T follicular helper cell (primary cell): ENCODE data around the gene ZBTB16.

Experiments
- DNase-seq: peaks from one replicate; pipeline ENCODE4 v3.0.0-alpha.2; 2020; ENCODE audit warnings: low read depth

ZBTB16 gene

DNA sequence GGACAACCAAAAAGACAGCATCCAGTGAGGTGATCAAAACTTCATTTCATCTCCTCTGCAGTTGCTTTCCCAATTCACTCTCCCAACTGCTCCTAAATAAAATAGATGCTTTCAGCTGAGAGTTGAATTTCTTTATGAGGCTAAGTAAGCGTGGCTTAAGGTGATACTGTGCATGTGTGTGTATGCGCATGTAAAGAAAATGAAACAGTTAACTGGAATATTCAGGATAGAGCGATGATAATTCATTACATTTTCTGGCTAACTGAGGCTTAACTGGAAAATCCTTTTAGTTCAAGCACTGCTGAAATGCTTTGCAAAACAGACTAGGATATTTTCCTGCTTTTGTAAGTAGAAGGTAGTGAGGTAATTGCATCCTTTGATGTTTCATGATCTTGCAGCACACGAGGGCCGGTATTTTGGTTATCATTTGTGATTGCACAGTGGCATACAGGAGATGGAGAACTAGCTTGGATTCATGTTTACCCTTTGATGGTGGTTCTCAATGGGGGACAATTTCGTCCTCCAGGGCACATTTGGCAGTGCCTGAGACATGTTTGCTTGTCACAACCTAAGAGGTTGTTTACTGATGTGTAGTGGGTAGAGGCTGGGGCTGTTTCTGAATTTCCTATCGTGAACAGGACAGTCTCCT is 71.2 kb downstream of the ZBTB16 start:
- DNase-seq = no peak

DNA sequence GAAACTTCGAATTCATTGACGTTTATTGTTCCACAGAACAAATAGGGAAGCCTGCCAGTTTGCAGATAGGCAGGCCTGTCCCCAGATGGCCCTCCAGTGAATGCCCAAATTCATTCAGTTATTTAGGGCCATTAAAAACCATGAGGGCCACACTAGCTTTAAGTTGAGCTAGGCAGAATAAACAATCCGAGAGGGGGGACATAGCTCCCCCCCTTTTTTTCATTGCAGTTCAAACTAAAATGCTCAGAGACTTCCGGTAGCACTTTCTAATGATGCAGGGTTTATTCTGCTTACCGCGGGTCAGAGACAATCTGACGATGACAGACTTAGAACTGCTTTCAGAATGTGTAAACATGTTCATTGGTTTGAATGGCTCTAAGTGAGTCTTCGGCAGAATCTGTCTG is 72.0 kb downstream of the ZBTB16 start:
- DNase-seq = no peak

DNA sequence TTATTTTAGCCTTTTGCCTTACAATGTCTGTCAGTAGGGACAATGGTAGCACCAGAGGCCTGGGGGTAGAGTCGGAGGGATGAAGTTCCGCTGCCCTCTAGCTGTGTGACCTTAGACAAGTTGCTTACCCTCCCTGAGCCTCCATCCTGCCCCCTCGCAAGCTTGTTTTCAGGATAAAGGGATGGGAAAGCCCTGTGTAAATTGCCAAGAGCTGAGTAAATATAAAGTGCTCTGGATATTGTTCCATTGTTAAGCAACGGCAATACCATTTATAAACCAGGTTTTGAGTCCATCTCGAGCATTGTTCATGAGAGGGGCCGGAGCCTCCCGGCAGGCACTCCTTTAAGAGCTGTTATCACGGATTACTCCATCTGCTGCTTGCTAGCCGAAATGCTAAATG is 72.9 kb downstream of the ZBTB16 start:
- no peak for DNase-seq

DNA sequence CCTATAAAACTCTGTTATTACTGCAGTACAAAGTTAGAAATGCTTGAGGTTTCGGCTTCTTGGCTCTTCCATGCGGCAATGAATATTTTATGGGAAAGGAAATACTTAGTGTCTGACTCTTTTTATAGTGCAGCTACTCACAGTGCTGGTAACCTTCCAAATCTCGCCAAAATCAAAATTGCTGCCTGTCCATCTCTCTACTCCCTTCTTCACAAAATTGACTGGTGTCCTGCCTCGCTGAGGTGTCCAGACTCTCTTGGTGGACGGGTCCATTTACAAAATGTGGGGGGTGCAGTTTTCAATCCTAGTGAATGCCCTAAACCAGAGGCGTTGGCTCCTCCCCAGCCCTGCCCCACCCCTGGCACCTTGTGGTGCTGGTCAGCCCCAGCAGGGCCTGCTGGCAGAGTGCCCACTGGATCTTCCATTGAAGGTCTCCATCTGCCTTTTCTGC is 73.5 kb downstream of the ZBTB16 start:
- no peak for DNase-seq

DNA sequence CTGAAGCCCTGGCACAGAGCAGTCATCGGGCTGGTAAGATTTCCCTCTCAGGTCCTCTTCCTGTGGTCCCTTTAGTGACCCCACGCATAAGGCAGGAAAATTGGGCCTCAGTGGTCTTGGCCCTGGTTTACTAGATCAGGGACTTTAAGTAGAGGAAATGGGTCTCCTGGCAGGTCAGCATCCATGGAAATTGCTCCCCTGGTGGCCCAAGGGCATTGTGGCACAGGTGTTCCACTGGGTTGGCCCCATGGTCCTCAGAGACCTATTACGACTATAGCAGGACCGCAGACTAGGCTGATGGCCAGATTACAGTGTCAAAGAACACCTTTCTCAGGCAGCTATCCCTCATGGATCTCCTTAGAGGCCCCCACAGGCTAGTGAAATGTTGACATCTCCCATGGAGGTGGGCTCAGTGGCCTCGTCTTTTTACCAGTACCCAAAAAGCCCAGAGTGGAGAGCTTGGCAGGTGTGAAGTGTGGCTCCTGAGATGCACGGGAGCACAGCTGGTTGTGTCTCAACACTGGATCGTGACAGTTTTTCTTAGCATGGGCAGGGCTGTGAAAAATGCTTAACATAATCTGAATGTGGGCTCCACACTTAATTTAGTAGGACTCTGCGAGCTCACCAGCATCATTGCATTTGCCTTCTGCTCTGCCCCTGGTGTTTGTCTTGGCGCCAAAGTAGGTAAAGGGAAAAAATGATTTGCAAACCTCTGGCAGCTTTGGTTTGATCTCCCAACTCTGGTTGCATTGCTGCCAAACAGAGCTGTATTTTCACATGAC is 74.2 kb downstream of the ZBTB16 start:
- DNase-seq = no peak

DNA sequence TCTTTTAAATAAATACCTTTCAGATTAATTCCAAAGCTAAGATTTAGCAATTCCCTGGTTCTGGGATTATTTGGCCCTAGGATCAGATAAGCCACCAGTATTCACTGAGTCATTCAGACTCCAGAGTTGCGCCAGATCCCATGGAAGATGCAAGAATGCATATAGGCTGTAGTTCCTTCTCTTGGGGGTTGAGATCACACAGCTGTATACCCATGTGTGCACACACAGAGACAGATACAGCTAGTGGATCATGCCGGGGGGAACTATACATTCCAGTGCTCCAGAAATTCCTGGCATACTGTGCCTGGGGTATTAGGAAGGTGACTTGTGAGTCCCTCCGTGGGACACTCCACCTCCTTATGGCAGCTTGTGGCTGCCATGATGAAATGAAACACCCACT is 75.4 kb downstream of the ZBTB16 start:
- no peak for DNase-seq

DNA sequence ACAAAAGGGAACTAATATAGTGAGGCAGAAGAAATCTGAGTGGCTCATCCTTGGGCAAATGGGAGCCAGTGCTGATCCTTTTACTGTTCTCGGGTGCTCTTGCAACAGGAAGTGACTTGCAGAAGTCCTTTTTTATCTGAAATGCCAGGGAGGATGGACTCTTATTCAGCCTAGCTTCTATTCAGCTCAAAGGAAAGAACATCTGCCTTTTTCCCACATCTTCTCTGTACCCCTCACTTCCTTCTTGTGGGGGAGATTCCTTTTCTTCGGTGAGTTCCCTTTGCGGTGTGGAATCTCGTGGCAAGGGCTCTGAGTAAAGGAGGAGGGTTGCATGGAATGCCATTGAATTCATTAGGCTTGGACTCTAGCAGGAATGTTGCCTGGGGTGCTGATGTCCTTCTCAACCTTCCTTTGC is 76.2 kb downstream of the ZBTB16 start:
- no peak for DNase-seq

DNA sequence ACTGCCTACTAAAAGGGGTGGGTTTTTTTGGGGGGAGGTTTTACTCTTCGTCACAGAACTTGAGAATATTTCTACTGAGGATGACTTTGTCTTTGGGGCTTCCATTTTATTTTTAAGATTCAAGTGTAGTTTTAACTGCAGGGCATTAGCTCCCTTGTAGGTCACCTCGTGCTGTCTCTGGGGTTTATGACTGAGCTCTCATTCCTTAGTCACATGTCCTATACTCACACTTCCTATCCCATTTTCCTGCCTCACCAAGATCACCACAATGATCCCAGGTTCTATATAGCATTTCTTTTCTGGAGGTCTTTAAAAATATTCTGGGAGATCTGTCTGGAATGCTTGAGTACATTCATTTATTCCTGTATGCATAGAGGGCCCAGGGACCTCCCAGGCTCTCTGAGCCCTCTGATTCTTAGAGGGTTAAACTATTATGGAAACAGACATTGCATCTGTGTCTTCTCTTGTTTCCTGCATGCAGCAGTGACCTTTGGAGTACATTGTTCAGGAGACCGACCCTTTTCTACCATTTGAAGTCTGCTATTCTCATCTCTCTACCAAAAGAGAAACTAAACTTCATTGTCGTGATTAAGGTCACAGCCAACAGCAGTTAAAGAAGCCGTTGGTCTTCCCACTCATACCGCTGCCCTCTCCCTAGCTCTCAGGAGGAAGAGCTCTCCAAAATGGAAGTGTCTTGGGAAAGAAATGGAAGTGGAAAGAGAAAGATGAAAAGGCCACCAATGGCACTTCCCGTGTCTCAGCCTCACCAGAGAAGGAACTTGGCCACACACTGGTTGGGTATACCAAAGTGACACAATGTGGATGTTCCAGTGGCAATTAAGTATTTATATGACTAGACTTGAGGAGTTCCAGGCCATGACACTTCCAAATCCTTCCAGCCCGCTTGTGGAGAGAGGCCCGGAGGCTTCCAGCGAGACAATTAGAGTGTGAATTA is 77.5 kb downstream of the ZBTB16 start:
- DNase-seq = no peak

DNA sequence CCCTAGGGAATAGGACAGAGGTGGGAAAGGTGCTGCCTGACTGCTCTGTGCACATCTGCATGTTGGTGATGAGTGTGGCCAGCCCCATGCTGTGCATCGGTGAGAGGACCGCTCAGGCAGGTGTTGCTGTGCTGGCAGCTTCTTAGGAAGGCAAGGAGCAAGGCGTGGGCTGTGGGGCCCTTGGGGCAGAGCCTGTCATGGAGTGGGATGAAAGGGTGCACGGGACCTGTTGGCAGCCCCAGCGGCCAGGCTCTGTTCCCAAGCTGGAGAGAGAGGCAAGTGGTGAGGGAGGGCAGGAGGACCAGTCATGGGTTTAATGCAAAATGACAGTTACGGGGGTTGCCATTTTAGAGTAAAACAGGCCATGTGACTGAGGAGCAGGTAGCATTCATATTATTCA is 78.3 kb downstream of the ZBTB16 start:
- no peak for DNase-seq

DNA sequence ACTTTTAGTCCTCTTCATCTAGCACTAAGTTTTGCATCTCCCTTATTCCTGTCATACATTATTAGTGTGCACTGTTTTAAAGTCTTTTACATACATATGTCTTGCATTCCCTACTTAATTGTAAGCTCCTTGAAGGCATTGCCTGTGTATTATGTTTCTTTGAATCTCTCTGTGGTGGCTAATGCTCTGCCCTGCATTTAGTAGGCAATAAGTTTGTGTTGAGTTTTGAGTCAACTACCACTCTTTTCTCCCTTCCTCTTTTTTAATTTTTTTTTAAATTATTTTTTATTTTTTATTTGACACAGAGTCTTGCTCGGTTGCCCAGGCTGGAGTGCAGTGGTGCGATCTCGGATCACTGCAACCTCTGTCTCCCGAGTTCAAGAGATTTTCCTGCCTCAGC is 78.9 kb downstream of the ZBTB16 start:
- DNase-seq = no peak

DNA sequence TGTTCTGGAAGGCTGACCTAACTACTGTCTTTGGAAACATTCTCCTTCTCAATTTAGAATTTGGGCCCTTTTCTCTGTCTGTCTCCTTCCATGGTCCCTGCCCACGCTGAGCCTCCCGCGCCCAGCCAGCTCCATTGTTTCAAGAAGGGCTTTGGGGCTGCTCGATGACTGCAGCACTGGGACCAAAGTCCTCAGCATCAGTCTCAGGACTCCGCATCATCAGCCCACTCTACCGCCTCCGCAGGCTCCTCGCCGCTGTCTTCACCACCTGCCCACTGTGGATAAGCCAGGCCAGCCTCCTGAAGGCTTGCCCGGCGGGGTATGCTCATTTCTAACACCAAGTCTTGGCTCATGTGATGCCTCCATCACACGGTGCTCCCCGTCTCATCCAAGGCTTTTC is 81.3 kb downstream of the ZBTB16 start:
- no peak for DNase-seq

DNA sequence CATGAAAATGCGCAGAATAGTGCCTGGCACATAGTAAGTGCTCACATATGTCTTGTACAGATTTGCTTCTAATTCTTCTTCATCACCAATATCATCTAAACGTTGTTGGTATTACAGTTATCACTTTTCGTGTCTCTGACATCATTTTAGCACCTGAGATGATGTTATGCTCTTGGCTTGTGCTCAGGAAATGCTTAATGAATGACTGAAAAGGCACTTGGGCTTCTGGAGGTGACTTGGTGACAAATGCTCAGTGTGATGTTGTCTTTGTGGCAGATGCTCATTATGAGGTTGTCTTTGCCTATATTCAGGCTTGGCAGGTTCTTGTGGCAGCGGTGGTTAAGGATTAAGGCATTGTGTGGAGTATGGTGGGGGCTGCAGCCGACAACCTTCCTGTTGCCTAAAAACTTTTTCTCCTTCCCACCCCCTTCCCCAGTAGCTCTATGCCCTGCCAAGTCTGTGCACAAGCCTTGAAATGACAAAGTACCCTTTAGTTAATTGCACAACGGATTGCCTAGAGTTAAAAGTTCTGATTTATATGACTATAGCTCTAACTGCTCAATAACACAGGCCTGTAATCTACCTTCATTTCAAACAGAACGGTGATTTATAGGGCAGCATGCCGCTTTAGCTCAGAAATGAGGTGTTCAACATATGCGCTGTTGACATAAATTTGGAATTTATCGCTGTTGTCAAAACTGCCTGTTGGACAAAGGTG is 82.5 kb downstream of the ZBTB16 start:
- DNase-seq = no peak

DNA sequence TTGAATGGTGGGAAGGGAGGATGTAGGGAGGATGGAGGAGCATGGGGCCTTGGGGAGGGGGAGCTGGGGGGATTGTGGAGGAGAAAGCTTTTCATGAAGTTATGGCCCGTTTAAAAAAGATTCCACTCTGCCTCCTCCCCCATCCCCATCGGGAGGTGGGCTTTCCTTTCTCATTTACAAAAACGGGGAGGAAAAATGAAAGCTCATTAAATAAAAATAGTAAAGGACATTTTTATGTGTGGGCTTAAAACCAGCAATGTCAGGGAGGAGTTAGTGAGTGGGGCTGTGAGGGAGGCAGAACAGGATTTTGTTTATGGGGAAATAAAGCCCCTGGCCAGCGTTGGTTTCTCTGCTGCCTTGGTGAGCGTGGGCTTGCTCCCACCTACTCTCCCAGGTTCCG is 83.2 kb downstream of the ZBTB16 start:
- DNase-seq = no peak

DNA sequence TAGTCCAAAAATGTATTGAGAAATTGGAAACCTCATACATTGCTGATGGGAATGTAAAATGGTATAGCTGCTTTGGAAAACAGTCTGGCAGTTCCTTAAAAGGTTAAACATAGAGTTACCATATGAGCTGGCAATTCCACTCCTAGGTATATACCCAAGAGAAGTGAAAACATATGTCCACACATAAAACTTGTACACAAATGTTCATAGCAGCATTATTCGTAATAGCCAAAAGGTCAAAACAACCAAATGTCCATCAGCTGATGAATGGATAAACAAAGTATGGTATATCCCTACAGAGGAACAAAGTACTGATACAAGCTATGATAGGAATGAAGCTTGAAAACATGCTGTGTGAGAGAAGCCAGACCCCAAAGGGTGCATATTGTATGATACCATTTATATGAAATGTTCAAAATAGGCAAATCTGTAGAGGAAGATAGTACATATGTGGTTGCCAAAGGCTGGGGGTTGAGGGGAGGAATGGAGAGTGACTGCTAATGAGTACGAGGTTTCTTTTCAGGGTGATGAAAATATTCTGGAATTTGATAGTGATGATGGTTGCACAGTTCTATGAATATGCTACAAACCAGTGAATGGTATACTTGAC is 85.8 kb downstream of the ZBTB16 start:
- no peak for DNase-seq

DNA sequence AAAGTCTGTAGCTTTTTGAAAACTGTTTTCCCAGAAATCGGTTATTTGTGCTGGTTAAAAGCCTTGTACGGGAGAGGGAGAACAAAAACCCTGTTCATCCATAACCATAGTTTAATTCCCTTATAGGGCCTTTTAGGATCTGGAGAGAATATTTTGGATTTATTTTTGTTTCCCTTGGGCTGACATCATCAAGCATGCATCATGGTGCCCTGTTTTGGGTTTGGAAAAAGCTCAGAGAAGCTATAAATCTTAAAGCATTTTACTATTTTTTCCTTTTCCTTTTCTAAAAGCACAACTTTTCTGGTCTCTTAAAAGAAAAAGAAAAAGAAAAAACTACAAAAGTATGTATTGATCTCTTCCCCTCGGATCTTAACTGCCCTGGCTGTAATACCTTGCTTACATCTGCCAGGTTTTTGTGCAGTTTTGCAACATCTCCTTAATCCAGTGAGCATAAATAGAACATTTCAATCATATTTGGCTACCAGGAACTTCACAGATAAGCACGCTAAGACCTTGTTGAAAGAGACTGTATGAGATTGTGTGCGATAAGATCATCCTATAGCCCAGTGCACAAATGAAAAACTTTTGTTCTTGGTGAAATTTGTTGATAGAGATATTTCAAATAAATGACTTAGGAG is 88.0 kb downstream of the ZBTB16 start:
- DNase-seq = no peak

DNA sequence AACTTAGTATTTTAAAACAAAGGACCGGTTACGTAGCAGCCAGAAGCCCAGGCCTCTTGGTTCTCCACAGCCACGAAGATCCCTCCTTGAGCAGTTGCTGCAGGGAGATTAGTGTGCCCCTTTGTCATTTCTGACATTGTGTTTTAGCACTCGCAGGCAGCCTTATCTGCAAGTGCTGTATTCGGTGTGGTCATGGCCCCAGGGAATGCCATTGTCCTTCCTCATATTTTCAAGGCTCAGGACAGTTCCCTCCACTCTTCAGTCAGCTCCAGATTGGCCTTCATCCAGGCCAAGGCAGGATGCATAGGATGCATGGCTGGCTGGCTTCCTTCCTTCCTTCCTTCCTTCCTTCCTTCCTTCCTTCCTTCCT is 88.5 kb downstream of the ZBTB16 start:
- DNase-seq = no peak

DNA sequence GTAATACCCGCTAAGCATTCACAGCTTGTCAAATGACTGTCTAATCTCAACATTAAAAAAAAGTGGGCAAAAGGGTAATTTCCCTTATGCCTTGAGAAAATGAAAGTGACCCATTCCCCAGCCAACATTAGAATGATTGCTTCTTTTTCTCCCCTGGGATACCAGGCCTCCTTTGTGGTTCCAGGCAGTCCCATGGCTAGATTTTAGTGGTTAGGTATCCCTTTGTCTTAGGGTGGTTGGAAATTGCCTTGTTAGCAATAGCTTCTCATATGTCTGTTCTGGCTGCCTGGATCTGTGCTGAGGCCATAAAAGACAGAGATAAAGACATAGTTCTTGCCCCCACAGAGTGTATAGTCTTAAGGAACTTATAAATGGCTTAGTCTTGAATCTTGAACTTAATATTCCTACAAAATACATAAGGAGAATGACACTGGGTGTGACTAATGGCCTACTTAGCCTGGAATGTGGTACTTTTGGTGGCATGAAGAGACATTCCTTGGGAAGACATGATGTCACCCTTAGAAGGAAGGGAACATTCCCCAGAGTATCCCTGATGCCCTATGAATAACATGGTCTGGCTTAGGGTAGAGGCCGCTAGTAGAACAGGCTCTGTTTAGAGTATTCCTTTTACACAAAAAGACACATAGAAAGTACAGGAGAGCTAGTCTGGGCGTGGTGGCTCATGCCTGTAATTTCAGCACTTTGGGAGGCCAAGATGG is 90.3 kb downstream of the ZBTB16 start:
- no peak for DNase-seq

DNA sequence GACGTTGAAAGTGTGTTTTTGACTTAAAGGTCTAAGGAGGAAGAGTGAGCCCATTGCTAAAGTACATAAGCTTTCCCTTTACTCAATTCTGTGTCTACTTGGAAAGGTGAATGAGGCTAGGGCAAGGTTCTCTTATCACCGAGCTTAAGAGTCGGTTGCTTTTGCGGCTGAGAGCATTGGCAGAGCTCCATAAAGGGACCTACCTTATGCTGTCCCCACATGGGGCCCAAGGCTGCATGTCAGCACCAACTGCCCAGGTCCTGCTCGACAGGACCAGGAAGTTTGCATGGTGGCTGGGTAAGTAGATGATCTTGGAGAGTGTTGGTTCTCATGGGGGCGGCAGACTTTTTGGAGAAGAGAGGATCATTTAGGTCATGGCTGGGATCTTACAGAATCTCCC is 91.2 kb downstream of the ZBTB16 start:
- DNase-seq = no peak

DNA sequence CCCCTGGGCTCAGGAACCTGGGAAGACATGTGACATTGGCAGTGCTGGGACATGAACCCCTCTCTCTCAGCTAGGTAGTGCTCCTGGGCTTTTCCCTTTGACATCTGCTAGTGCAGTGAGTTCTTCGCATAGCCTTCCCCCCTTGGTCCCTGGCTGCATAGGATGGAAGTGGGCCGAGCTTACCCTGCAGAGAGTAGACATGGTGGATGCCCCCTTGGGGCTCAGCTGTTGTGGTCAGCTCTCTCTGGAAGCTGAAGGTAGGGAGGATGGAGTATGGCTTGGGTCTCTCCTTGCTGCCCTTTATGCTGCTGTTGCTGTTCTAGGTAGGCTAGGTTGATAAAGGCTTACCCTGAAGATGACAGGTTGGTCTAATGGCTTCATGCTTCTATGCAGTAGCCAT is 92.1 kb downstream of the ZBTB16 start:
- DNase-seq = no peak

DNA sequence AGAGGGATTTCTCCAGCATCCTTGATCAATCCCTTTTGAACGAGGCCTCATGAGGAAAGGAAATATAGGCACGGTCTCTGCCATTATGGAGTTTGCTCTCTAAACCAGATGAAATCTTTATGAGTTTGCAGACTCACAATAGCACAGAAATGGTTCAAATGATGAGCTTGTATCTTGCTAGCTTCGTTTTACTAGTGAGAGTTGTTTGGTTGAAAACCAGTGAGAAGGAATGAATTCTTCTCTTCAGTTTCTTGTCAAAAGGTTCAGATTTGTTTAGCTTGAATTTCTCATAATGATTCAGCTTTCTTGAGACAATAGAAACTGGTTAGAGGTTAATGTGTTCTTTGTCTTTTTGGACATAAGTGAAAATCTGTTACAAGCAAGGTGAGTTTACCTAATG is 92.7 kb downstream of the ZBTB16 start:
- DNase-seq = no peak
